GM19238 (cell line): ENCODE measurements around the gene SAMD4A.

Experiments
- DNase-seq: peaks from one replicate; pipeline ENCODE4 v3.0.0; 2011; ENCODE audit warnings: low spot score; ENCODE audit not compliant: insufficient read length

Gene SAMD4A

GRCh38 chr14:54564868-54565784, 1.8 kb upstream of the SAMD4A start:
- DNase-seq: peak; percentile 67

- DNase-seq: peak; percentile 77
Observed at GRCh38 chr14:54565785-54566409, 1.0 kb upstream of the SAMD4A start.

- peak; percentile 19 for DNase-seq
Observed at GRCh38 chr14:54567224-54567638, 303 bp downstream of the SAMD4A start.

GRCh38 chr14:54567639-54568561, 972 bp downstream of the SAMD4A start:
- peak; percentile 35 for DNase-seq

- no peak for DNase-seq
Observed at GRCh38 chr14:54568821-54569595, 2.1 kb downstream of the SAMD4A start.

GRCh38 chr14:54570047-54570446, 3.1 kb downstream of the SAMD4A start:
- no peak for DNase-seq

GRCh38 chr14:54570631-54571415, 3.9 kb downstream of the SAMD4A start:
- no peak for DNase-seq

DNA sequence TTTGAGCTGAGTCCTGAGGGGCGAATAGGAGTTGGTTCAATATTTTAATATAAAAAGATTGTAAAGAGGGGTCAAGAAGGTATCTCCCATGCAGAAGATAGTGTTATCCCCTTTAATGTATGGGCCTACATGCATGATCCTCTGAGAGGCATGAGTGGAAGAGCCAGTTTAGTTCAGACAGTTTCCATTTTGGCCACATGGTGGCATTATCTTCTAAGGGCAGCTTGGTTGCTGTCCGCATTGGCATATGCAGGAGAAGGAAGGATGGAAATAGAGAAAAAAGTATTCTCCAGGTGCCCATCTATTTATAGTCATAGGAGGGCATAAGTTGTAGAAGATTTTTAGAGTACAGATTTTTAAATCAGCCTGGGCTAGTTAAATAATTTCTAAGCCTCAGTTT, 5.4 kb downstream of the SAMD4A start:
- no peak for DNase-seq

DNA sequence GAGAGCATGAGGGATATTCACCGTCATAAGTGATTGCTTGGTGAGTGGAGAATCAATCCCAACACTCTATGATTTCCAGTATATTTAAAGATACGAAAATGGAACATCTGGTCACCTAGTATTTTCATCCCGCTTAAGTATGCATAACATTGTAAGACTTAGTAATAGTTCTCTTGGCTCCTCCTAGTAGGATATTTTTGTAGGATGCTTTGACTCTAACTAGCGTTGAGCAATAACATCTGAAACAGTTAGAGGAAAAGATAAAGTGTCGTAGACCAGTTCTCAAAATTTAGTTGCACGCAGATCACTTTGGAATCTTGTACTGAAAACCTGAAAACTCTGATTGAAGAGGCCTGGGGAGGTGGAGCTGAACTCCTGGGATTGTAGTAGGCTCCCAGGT, 7.6 kb downstream of the SAMD4A start:
- DNase-seq: no peak

DNA sequence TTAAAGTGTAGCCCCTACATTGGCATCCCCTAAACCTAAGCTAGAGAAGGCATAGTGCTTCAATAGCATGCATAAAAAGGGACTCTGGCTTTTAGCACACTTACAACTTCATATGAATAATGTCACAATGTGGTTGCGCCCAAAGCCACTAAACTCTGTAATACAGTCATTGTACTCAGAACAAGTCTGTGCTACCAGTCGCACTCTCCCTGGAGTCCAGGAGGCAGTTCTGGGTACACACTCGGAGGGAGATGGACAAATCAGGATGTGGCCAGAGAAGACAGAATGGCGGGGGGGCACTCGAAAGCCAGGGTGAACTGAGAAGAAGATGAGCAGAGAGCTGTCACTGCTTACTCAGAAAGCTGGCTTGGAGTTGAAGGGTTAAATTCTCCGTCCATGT, 10.6 kb downstream of the SAMD4A start:
- DNase-seq: no peak

GRCh38 chr14:54577977-54578376, 11.0 kb downstream of the SAMD4A start:
- DNase-seq: no peak

GRCh38 chr14:54579621-54580020, 12.7 kb downstream of the SAMD4A start:
- no peak for DNase-seq

- no peak for DNase-seq
Observed at GRCh38 chr14:54580933-54581332, 14.0 kb downstream of the SAMD4A start.

- DNase-seq: no peak
Observed at GRCh38 chr14:54582334-54582733, 15.4 kb downstream of the SAMD4A start.

DNA sequence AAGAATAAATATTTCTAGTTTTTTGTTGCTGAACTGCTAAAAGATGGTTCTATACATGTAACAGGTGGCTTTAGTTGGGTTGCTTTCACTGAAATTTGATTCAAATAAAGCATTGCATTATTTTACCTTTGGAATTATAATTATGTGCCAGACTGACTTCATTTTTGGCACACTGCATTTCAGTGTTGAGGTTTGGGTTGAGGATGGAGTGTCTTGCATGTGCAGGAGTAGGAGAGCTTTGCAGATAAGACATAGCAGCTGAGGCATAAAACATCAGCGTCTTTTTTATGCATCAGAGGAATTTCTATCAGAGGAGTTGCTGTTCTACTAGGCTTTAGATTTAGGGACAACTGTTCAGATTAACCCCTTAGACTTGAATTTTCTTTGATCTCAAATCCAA, 17.2 kb downstream of the SAMD4A start:
- no peak for DNase-seq

- no peak for DNase-seq
Observed at GRCh38 chr14:54585214-54585613, 18.3 kb downstream of the SAMD4A start.

DNA sequence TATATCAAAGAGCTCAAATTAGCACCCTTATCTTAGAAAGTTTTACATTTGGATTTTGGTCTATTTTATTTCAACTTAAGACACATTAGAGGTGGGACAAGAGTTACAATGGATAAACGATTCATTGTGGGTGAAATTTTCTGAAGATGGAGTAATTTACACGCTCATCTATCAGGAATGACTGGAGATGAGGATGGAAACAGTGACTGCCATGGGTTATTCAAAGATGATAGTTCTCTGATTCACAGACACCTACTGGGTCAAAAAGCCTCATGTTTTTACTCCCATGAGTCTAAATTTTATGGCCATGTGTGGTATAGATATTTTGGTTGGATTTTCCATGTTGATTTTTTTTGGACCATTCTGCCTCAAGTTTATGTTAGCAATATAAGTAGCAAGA, 22.1 kb downstream of the SAMD4A start:
- no peak for DNase-seq

DNA sequence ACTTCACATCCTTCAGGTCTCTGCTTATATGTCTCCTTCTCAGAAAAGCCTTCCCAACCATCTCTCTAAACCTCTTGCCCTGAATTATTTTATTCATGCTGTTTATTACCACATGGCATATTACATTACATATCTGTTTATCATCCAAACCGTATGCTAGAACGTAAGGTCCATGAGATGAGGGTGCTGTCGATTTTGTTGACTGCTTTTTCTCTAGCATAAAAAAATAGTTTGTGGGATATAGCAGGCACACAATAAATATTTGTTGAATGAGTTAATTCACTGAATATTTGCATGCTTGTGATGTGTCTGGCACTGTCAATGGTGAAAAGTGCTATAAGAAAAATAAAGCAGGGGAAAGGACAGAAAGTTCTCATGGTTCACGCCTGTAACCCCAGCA, 22.9 kb downstream of the SAMD4A start:
- DNase-seq: no peak

GRCh38 chr14:54590481-54590880, 23.6 kb downstream of the SAMD4A start:
- no peak for DNase-seq

- no peak for DNase-seq
Observed at GRCh38 chr14:54591461-54591860, 24.5 kb downstream of the SAMD4A start.
